ENCODE data around the gene CDCA5. TPM values are rescaled to one million over a fixed set of nuclear protein-coding genes. Genes with fewer than 3 reads are reported as not detected.

Gene CDCA5
- polyA plus RNA-seq, 2 of the 4 experiments (the other 2 are of a cell fraction) = 30.9 to 46.0 TPM

DNA sequence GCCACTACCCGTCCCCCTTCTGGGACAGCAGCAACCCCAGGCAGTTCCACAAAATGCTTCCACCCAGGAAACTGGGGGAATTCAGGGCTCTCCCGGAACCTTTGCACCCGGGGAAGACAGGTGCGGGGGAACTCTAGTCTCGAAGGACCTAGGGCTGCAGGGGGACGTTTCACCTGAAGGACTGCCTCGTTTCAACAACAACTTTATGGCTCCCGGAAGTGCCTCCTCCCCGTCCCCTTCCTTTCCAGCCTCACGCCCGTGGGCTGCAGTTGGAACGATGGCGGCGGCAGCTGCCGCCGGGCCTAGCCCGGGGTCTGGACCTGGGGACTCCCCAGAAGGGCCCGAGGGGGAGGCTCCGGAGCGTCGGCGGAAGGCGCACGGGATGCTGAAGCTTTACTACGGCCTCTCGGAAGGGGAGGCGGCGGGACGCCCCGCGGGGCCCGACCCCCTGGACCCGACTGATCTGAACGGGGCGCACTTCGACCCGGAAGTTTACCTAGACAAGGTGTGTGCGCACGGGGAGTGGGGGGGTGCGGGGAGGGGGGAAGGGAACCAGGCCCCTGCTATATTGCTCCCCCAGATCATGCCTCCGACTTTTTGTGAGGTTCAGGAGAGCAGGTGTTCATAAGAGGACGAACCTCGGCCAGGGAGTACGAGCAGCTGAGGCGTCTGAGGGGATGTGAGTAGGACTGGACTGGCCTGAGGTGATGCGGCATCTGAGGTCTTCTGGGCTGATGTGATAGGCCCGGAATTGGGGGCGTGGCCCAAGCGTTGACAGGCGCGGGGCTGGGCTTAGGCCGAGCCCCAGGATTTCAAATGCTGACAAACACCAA is 12.3 kb upstream of the CDCA5 start, which contains the start of gene VPS51 (continued):
- TF ChIP-seq, protein P1, sequence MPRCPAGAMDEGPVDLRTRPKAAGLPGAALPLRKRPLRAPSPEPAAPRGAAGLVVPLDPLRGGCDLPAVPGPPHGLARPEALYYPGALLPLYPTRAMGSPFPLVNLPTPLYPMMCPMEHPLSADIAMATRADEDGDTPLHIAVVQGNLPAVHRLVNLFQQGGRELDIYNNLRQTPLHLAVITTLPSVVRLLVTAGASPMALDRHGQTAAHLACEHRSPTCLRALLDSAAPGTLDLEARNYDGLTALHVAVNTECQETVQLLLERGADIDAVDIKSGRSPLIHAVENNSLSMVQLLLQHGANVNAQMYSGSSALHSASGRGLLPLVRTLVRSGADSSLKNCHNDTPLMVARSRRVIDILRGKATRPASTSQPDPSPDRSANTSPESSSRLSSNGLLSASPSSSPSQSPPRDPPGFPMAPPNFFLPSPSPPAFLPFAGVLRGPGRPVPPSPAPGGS (IDR thresholded peaks at IDR 0.05) = peak; percentile 69; the same call in 2 of the 3 replicates
- TF ChIP-seq, protein P2, sequence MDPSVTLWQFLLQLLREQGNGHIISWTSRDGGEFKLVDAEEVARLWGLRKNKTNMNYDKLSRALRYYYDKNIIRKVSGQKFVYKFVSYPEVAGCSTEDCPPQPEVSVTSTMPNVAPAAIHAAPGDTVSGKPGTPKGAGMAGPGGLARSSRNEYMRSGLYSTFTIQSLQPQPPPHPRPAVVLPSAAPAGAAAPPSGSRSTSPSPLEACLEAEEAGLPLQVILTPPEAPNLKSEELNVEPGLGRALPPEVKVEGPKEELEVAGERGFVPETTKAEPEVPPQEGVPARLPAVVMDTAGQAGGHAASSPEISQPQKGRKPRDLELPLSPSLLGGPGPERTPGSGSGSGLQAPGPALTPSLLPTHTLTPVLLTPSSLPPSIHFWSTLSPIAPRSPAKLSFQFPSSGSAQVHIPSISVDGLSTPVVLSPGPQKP (IDR thresholded peaks at IDR 0.05; ENCODE audit: low read depth, low read length) = no peak
- peak; percentile 56; the same call in 1 of the 2 replicates for TF ChIP-seq E2F6 (IDR thresholded peaks at IDR 0.05; ENCODE audit: borderline replicate concordance, low read depth)
- TF ChIP-seq EHMT2 (IDR thresholded peaks at IDR 0.05; ENCODE audit: low read depth) = no peak
- TF ChIP-seq TFCP2L1 (CRISPR knock-in tag; IDR thresholded peaks at IDR 0.05) = peak; percentile 88
- TF ChIP-seq TP53 (CRISPR knock-in tag; IDR thresholded peaks at IDR 0.05) = peak; percentile 80; the same call in 1 of the 2 replicates
- no peak for TF ChIP-seq RAD21 (conservative IDR thresholded peaks at IDR 0.05 in 1 of 2, IDR thresholded peaks at IDR 0.05 in 1 of 2)
- peak; percentile 40; the same call in 1 of the 2 replicates for TF ChIP-seq EHF (CRISPR knock-in tag; IDR thresholded peaks at IDR 0.05)
- TF ChIP-seq MAFK (IDR thresholded peaks at IDR 0.05; ENCODE audit: partially characterized antibody) = no peak
- TF ChIP-seq HDAC2 (IDR thresholded peaks at IDR 0.05) = no peak
- no peak for TF ChIP-seq JUNB (IDR thresholded peaks at IDR 0.05)
- TF ChIP-seq BHLHE40 (IDR thresholded peaks at IDR 0.05; ENCODE audit: low read depth, low read length) = no peak
- no peak for TF ChIP-seq HEYL (CRISPR knock-in tag; IDR thresholded peaks at IDR 0.05)
- peak; percentile 84 to 95; a peak in 4 of 5 replicates for TF ChIP-seq JUN (IDR thresholded peaks at IDR 0.05)
- TF ChIP-seq EP300 (IDR thresholded peaks at IDR 0.05) = no peak; a peak in 1 of 5 replicates
- TF ChIP-seq RARB (CRISPR knock-in tag; IDR thresholded peaks at IDR 0.05) = 0 out of 2 replicates have a peak, but pooled peaks have one; percentile 56
- peak; percentile 63 for TF ChIP-seq KDM5A (IDR thresholded peaks at IDR 0.05)
- no peak for TF ChIP-seq KDM1A (IDR thresholded peaks at IDR 0.05; ENCODE audit: low read depth)
- no peak for TF ChIP-seq SMC3 (IDR thresholded peaks at IDR 0.05)
- TF ChIP-seq NPAS2 (CRISPR knock-in tag; IDR thresholded peaks at IDR 0.05; ENCODE audit: borderline replicate concordance) = no peak
- no peak for TF ChIP-seq CBX8 (IDR thresholded peaks at IDR 0.05)
- TF ChIP-seq, protein P3, sequence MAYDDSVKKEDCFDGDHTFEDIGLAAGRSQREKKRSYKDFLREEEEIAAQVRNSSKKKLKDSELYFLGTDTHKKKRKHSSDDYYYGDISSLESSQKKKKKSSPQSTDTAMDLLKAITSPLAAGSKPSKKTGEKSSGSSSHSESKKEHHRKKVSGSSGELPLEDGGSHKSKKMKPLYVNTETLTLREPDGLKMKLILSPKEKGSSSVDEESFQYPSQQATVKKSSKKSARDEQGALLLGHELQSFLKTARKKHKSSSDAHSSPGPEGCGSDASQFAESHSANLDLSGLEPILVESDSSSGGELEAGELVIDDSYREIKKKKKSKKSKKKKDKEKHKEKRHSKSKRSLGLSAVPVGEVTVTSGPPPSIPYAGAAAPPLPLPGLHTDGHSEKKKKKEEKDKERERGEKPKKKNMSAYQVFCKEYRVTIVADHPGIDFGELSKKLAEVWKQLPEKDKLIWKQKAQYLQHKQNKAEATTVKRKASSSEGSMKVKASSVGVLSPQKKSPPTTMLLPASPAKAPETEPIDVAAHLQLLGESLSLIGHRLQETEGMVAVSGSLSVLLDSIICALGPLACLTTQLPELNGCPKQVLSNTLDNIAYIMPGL (CRISPR knock-in tag; IDR thresholded peaks at IDR 0.05; ENCODE audit: borderline replicate concordance) = peak; percentile 79
- no peak for TF ChIP-seq NR3C1 (IDR thresholded peaks at IDR 0.05)
- no peak for TF ChIP-seq RCOR1 (IDR thresholded peaks at IDR 0.05; ENCODE audit: low read depth, low read length)
- TF ChIP-seq PBX3 (IDR thresholded peaks at IDR 0.05) = peak; percentile 66; the same call in 1 of the 2 replicates
- TF ChIP-seq ZC3H11A (IDR thresholded peaks at IDR 0.05) = peak; percentile 42
- TF ChIP-seq ZSCAN20 (CRISPR knock-in tag; IDR thresholded peaks at IDR 0.05) = no peak
- peak; percentile 97 for TF ChIP-seq PHF8 (IDR thresholded peaks at IDR 0.05; ENCODE audit: borderline replicate concordance, low read depth)
- TF ChIP-seq GATA3 (IDR thresholded peaks at IDR 0.05; ENCODE audit: borderline replicate concordance) = peak; percentile 59; the same call in 1 of the 2 replicates
- TF ChIP-seq POLR2A (IDR thresholded peaks at IDR 0.05; ENCODE audit: low read length) = peak; percentile 67
- no peak for TF ChIP-seq SREBF2 (IDR thresholded peaks at IDR 0.05)
